Mesenchymal stem cell (in vitro differentiated cells and primary cell): ENCODE results near the gene ACP1.

ENCODE experiments used
- DNase-seq: peaks from one replicate; pipeline ENCODE4 v3.0.0-alpha.2; 2013
- H2AFZ ChIP-seq: one replicate; pipeline ENCODE4 v1.6.1; 2013; ENCODE audit warnings: low read depth, mild to moderate bottlenecking, control low read depth, inconsistent platforms, low read length, moderate library complexity
- H2AK5ac ChIP-seq: 2 replicates; pipeline ENCODE4 v1.6.1; 2013; ENCODE audit warnings: low read length, moderate library complexity, mild to moderate bottlenecking, inconsistent platforms; ENCODE audit not compliant: severe bottlenecking
- H2BK120ac ChIP-seq: one replicate; pipeline ENCODE4 v1.6.1; 2013; ENCODE audit warnings: low read depth, mild to moderate bottlenecking, inconsistent platforms, low read length, moderate library complexity
- H2BK12ac ChIP-seq, 2 experiments: one replicate each; pipeline ENCODE4 v1.6.1; 2013; ENCODE audit warnings: inconsistent platforms in 2 of 2, low read length in 2 of 2, mild to moderate bottlenecking in 2 of 2, moderate library complexity in 2 of 2, control low read depth in 1 of 2
- H2BK15ac ChIP-seq: one replicate; pipeline ENCODE4 v1.6.1; 2013; ENCODE audit warnings: mild to moderate bottlenecking, low read depth, inconsistent platforms; ENCODE audit not compliant: poor library complexity, severe bottlenecking
- H2BK5ac ChIP-seq: 2 replicates; pipeline ENCODE4 v1.6.1; 2013; ENCODE audit warnings: low read depth, mild to moderate bottlenecking, low read length, control low read depth, inconsistent platforms; ENCODE audit not compliant: poor library complexity, severe bottlenecking
- H3K14ac ChIP-seq, 2 experiments: one replicate each; pipeline ENCODE4 v1.6.1; 2013; ENCODE audit warnings: inconsistent platforms in 2 of 2, low read length in 2 of 2, control low read depth in 1 of 2, mild to moderate bottlenecking in 1 of 2, moderate library complexity in 1 of 2
- H3K18ac ChIP-seq, 2 experiments: one replicate each; pipeline ENCODE4 v1.6.1; 2013; ENCODE audit warnings: inconsistent platforms in 2 of 2, low read length in 2 of 2, control low read depth in 1 of 2, low read depth in 1 of 2, mild to moderate bottlenecking in 1 of 2
- H3K23ac ChIP-seq, 2 experiments: one replicate each; pipeline ENCODE4 v1.6.1; 2013; ENCODE audit warnings: inconsistent platforms in 2 of 2, low read length in 2 of 2, mild to moderate bottlenecking in 2 of 2, moderate library complexity in 2 of 2, control low read depth in 1 of 2
- H3K27ac ChIP-seq: 2 replicates; pipeline ENCODE4 v1.5.1; 2013; ENCODE audit warnings: mild to moderate bottlenecking, moderate library complexity, low read length, control low read depth, inconsistent platforms; ENCODE audit not compliant: poor library complexity, severe bottlenecking
- H3K27me3 ChIP-seq, 2 experiments: 2 replicates each; pipeline versions ENCODE4 v1.6.1 to v1.7.0; 2013; ENCODE audit warnings: low read length in 2 of 2, mild to moderate bottlenecking in 2 of 2, moderate library complexity in 2 of 2, control low read depth in 1 of 2, inconsistent platforms in 1 of 2; ENCODE audit not compliant: control insufficient read depth in 1 of 2, insufficient read depth in 1 of 2
- H3K36me3 ChIP-seq, 2 experiments: 2 replicates each; pipeline versions ENCODE4 v1.6.1 to v1.7.0; 2013; ENCODE audit warnings: low read length in 2 of 2, control low read depth in 1 of 2, inconsistent platforms in 1 of 2, low read depth in 1 of 2, mild to moderate bottlenecking in 1 of 2; ENCODE audit not compliant: insufficient read depth in 2 of 2, control insufficient read depth in 1 of 2
- H3K4ac ChIP-seq, 2 experiments: one replicate each; pipeline ENCODE4 v1.6.1; 2013; ENCODE audit warnings: inconsistent platforms in 2 of 2, low read length in 2 of 2, mild to moderate bottlenecking in 2 of 2, moderate library complexity in 2 of 2, control low read depth in 1 of 2, low read depth in 1 of 2
- H3K4me1 ChIP-seq: 2 replicates; pipeline ENCODE4 v1.6.1; 2013; ENCODE audit warnings: low read depth, low read length, control low read depth; ENCODE audit not compliant: control insufficient read depth, insufficient read depth
- H3K4me2 ChIP-seq: 2 replicates; pipeline ENCODE4 v1.6.1; 2013; ENCODE audit warnings: low read length, mild to moderate bottlenecking, inconsistent platforms; ENCODE audit not compliant: poor library complexity, severe bottlenecking
- H3K4me3 ChIP-seq, 2 experiments: 2 replicates each; pipeline versions ENCODE4 v1.5.1 to v1.7.0; 2013; ENCODE audit warnings: low read length in 2 of 2, mild to moderate bottlenecking in 2 of 2, control low read depth in 1 of 2, low read depth in 1 of 2; ENCODE audit not compliant: insufficient read depth in 1 of 2
- H3K79me1 ChIP-seq: replicated peaks from 2 replicates; pipeline ENCODE4 v1.6.1; 2013; ENCODE audit warnings: mild to moderate bottlenecking, control low read depth, low read length, inconsistent platforms; ENCODE audit not compliant: poor library complexity, severe bottlenecking
- H3K9ac ChIP-seq: 2 replicates; pipeline ENCODE4 v1.7.0; 2013; ENCODE audit warnings: mild to moderate bottlenecking, low read length, moderate library complexity
- H3K9me3 ChIP-seq: 2 replicates; pipeline ENCODE4 v1.7.0; 2013; ENCODE audit warnings: mild to moderate bottlenecking, low read length; ENCODE audit not compliant: control insufficient read depth
- H4K8ac ChIP-seq: one replicate; pipeline ENCODE4 v1.6.1; 2013; ENCODE audit warnings: inconsistent platforms, mild to moderate bottlenecking, low read length, moderate library complexity
- H4K91ac ChIP-seq: one replicate; pipeline ENCODE4 v1.6.1; 2013; ENCODE audit warnings: mild to moderate bottlenecking, low read length, inconsistent platforms
- WGBS: methylation state at CpG from one replicate; pipeline ENCODE4 v1.1.7; 2013; ENCODE audit warnings: mixed read lengths; 5-methylcytosine and 5-hydroxymethylcytosine counted together

ACP1 gene

GRCh38 chr2:282371-283263 is 17.9 kb downstream of the ACP1 start:
- no peak overlapping the region for H2AFZ ChIP-seq
- no peak overlapping the region for H3K4ac ChIP-seq
- peaks cover 19% of the 10 kb centered on the region for H3K4me1 ChIP-seq
- no peak overlapping the region for H4K91ac ChIP-seq
- H2BK15ac ChIP-seq: no peak overlapping the region
- H3K14ac ChIP-seq: no peak overlapping the region
- H4K8ac ChIP-seq: no peak overlapping the region
- no peak overlapping the region for H3K23ac ChIP-seq
- H2BK120ac ChIP-seq: no peak overlapping the region
- H3K79me1 ChIP-seq: peaks cover 18% of the 10 kb centered on the region
- no peak overlapping the region for H3K4me3 ChIP-seq
- H2AK5ac ChIP-seq: no peak overlapping the region
- no peaks in the 10 kb centered on the region for H3K9me3 ChIP-seq
- H3K9ac ChIP-seq: no peak overlapping the region
- WGBS: 97% methylated on average over 11 of the region's 12 CpGs
- no peak overlapping the region for H3K27ac ChIP-seq
- no peak for DNase-seq
- H2BK12ac ChIP-seq: no peak overlapping the region
- H3K4me2 ChIP-seq: no peak overlapping the region
- no peak overlapping the region for H2BK5ac ChIP-seq
- peaks cover 7 to 12% of the 10 kb centered on the region in 2 experiments for H3K27me3 ChIP-seq
- H3K36me3 ChIP-seq: peaks cover 21 to 53% of the 10 kb centered on the region in 2 experiments
- no peak overlapping the region for H3K18ac ChIP-seq

DNA sequence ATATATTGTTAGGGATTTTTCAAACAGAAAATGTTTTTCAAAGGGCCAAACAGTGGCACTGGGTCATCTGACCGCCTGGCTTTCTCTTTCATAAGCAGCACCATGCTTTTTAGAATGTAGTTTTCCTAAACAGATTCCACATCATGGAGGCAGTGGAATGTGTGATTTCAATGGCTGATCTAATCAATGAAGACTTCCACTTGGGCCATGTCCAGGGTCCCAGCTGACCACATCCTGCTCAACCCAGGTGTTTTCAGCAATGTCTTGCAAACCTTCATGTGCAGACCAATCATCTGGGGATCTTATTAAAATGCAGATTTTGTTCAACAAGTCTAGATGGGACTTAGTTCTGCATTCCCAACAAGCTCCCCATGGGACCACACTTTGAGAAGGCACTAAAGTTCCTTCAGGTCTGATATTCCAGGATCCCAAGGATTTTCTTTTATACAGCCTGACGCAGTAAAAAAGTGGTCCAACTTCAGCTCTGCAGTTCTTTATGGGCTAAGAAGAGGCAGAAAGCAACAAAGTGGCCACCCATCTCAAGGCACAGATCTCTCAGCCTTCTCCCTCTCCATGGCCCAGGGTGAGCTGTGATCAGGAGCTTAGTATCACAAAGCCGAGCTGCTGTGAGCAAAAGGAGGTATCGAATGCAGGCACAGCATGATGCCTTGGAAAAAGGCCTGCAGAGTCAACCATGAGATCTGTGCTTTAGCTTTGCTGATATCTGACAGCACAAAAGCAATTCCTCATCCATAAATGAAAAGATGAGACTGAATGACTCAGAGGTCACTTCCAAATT is 19.4 kb downstream of the ACP1 start:
- Histone ChIP-seq H4K91ac (no peak overlapping the region), H2BK120ac (no peak overlapping the region)
- WGBS: 87% methylated on average over 4 of the region's 4 CpGs

DNA sequence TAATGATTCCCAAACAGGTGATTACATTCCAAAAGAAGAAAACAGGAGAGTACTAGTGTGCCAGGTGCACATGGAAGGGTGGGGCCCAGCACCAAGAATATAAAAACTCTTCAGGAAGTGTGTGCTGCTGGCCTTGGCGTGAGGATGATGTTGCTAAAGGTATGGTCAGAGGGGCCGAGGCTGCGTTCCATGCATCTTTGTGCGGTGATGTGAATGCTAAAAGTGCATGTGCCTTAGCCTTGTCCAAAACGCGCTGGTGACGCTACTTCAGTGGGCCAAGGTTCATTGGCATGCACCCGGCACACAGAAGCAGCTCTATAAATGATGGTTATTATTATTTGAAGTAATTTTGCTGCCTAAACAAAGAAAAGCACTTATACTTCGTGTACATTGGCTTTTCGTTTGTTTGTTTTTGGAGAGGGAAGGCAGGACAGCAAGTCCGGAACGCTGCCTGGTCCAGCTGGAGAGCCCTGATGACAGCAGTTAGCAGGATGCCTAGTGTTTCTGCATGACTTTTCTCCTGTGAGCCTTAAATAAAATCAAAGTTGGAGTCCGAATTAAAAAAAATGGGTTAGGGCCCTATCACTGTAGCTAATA is 20.2 kb downstream of the ACP1 start:
- peaks cover 13% of the 10 kb centered on the region for H3K79me1 ChIP-seq

More for the DNA sequence above, 19.4 kb downstream of the ACP1 start:
- Histone ChIP-seq H3K18ac (no peak overlapping the region), H3K4me1 (peaks cover 26% of the 10 kb centered on the region), H3K27ac (no peak overlapping the region), H2BK15ac (peak overlapping the region; percentile 70), H3K9me3 (no peaks in the 10 kb centered on the region), H2BK12ac (peak overlapping the region in 1 of 2 experiments; percentile 8), H3K27me3 (peaks cover 10 to 12% of the 10 kb centered on the region in 2 experiments), H3K4me2 (no peak overlapping the region), H4K8ac (no peak overlapping the region), H3K4ac (no peak overlapping the region), H2AFZ (no peak overlapping the region), H3K4me3 (no peak overlapping the region), H3K23ac (no peak overlapping the region), H2AK5ac (no peak overlapping the region), H3K9ac (no peak overlapping the region), H3K36me3 (peaks cover 18 to 38% of the 10 kb centered on the region in 2 experiments), H3K79me1 (peaks cover 15% of the 10 kb centered on the region), H2BK5ac (no peak overlapping the region), H3K14ac (no peak overlapping the region)
- DNase-seq: no peak

More for the DNA sequence above, 20.2 kb downstream of the ACP1 start:
- Histone ChIP-seq H3K4me2 (no peak overlapping the region), H2BK12ac (no peak overlapping the region), H2BK120ac (no peak overlapping the region), H3K14ac (peak overlapping the region in 1 of 2 experiments; percentile 53), H3K9ac (peak overlapping the region; percentile 51), H3K4me3 (peak overlapping the region in 1 of 2 experiments; percentile 5), H3K23ac (no peak overlapping the region), H2AFZ (no peak overlapping the region), H3K9me3 (no peaks in the 10 kb centered on the region), H2BK5ac (no peak overlapping the region), H2BK15ac (no peak overlapping the region), H4K8ac (no peak overlapping the region), H2AK5ac (no peak overlapping the region), H3K4ac (no peak overlapping the region), H4K91ac (no peak overlapping the region), H3K18ac (no peak overlapping the region), H3K27ac (peak overlapping the region; percentile 17), H3K27me3 (peaks cover 12 to 13% of the 10 kb centered on the region in 2 experiments), H3K36me3 (peaks cover 18 to 30% of the 10 kb centered on the region in 2 experiments), H3K4me1 (peaks cover 33% of the 10 kb centered on the region)
- DNase-seq: no peak
- WGBS: 78% methylated on average over 13 of the region's 13 CpGs
